ENCODE results near the gene GCSAM.

Gene GCSAM, protein sequence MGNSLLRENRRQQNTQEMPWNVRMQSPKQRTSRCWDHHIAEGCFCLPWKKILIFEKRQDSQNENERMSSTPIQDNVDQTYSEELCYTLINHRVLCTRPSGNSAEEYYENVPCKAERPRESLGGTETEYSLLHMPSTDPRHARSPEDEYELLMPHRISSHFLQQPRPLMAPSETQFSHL

DNA sequence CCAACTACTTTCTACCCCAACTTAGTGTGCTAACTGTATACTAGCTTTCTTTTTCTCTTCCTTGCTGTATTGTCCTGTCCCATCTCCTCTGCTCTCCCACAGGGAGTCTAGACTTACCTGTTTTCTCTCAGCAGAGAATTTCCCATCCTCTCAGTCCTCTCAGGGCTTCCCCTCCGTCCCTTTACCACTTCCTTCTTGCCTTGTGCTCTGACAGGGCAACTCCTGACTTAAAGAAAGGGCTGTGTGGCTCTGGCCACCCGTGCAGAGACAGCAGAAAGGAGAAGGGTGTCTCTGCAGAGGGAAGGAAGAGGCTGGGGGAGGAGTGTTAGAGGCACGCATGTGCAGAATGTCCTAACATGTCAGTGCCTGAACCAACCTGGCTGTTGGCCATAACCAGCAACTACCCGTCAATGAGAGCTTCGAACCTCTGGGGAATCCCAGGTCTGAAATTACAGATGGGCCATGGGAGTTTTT is at the start of gene GCSAM:
TSS of gene GCSAM (minus strand) at position 274 of the 474 bp plus-strand sequence. CDS start at position 146, 128 bp downstream.
- no peak within 1 kb of the TSS for H3K4me3 ChIP-seq (ENCODE audit: low read depth, low read length)

DNA sequence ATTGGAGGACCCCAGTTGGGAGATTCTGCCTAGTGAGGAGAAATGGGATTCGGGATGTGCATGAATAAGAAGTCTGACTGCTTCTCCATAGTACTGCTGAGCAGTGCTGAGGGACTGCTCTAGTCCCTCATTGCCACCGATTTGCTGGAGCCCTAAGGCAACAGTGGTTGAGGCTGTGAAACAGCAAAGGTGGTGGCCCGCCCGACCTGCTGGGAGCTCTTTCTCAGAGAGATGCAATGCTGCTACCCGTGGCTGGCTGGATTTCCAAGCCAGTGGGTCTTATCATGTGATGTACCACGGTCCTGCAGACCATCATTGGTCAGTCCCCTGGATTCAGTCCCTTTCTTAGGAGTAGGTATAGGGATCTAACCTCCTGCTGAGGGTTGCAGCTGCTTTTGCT is 42.6 kb upstream of the GCSAM start:
- no peak overlapping the region for H3K4me3 ChIP-seq (ENCODE audit: low read depth, low read length)

DNA sequence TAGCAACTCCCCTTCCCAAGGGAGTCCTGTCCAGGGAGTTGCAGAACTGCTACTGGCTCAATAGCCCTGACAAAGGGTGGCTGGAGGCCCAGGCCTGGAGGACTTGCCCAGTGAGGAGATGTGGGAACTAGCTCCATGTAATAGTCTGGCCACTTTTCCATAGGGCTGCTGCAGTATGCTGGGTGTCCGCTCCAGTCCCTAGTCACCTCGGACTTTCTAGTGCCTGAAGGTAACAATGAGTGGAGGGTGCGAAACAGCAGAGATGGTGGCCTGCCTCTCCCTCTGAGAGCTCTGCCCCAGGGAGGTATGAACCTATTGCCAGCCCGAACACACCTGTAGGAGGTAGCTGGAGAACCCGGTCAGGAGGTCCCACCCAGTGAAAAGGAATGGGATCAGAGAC is 42.0 kb upstream of the GCSAM start:
- no peak overlapping the region for H3K4me3 ChIP-seq (ENCODE audit: low read depth, low read length)

DNA sequence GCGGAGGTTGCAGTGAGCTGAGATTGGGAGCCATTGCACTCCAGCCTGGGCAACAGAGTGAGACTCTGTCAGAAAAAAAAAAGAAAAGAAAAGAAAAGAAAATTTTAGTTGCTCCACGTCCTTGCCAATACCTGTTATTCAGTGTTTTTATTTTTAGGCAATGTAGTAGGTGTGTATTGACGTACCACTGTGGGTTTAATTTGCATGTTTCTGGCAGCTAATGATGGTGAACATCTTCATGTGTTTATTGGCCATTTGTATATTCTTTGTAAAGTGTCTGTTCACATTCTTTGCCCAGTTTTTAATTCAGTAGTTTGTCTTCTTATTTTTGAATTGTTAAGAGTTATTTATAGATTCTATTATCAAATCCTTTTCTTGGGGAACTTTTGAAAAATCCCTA is 38.1 kb upstream of the GCSAM start:
- H3K4me3 ChIP-seq (ENCODE audit: low read depth, low read length): no peak overlapping the region

DNA sequence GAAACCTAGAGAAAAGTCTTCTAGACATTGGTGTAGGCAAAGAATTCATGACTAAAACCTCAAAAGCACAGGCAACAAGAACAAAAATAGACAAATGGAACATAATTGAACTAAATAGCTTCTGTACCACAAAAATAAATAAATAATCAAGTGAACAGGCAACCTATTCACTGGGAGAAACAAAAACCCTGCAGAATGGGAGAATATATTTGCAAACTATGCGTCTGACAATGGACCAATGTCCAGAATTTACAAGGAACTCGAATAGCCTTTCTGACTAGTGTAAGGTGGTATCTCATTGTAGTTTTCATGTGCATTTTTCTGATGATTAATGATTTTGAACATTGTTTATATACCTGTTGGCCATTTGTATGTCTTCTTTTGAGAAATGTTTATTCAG is 37.0 kb upstream of the GCSAM start:
- no peak overlapping the region for H3K4me3 ChIP-seq (ENCODE audit: low read depth, low read length)

DNA sequence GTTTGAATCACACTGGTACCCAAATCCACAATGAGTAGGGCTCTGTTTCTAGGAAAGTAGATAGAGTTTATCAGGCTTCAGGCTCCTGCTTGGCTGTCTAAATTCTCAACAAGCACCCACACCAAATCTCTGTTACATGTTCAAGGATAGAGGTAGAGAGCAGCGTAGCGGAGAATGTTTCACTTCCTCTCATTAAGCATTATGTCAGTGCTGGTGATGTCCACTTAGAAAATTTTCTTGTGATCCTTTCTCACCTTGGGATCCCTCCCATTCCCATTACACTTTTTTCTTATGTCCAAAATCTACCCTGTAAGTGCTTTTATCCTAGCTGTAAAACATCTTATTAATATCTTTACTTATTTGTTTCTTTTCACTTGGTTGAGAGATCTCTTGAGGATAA is 34.7 kb upstream of the GCSAM start:
- H3K4me3 ChIP-seq (ENCODE audit: low read depth, low read length): no peak overlapping the region

DNA sequence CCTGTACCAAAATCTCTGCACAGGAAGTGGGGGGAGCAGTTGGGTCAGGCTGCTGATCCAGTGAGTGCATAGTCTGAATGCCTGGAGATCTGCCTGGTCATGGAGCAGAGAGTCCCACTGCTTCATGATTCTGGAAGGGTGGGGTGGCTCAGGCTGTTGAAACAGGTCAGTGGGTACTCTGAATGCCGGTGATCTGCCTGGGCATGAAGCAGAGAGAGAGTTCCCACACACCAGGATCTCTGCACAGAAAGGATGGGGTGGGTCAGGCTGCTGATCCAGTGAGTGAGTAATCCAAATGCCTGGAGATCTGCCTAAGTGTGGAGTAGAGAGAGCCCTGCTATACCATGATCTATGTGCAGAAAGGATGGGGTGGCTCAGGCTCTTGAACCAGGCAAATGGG is 16.1 kb upstream of the GCSAM start:
- no peak overlapping the region for H3K4me3 ChIP-seq (ENCODE audit: low read depth, low read length)

DNA sequence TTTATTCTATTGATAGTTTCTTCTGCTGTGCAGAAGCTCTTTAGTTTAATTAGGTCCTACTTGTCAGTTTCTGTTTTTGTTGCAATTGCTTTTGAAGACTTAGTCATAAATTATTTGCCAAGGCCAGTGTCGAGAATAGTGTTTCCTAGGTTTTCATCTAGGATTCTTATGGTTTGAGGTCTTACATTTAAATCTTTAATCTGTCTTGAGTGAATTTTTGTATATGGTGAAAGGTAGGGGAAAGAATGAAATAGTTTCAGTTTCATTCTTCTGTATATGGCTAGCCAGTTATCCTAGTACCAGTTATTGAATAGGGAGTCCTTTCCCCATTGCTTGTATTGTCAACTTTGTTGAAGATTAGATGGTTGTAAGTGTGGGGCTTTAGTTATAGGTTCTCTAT is 10.6 kb upstream of the GCSAM start:
- no peak overlapping the region for H3K4me3 ChIP-seq (ENCODE audit: low read depth, low read length)

DNA sequence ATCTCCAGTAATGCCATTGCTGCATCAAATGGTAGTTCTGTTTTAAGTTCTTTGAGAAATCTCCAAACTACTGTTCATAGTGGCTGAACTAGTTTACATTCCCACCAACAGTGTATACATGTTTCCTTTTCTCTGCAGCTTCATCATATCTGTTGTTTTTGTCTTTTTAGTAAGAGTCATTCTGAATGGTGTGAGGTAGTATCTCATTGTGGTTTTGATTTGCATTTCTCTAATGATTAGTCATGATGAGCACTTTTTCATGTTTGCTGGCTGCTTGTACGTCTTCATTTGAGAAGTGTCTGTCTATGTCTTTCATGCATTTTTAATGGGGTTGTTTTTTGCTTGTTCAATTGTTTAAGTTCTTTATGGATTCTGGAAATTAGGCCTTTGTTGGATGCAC is 10.2 kb upstream of the GCSAM start:
- H3K4me3 ChIP-seq (ENCODE audit: low read depth, low read length): no peak overlapping the region

DNA sequence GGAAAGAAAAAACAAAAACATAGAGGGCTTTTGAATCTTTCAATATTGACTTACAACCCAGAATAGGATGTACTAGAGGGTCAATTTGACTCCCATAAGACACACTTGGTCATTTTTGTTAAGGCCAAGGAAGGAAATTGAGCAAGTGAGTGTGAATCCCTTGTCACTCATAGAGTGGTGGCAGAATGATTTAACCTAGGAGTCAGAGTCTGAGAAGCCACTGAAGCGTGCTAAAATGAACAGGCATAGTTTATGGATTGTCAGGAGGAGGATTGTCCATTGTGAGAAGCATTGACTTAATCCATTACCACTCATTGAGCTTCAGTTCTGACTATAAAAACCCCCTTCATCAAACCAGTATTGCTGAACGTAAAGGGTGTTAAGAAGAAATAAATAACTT is 8.2 kb upstream of the GCSAM start:
- H3K4me3 ChIP-seq (ENCODE audit: low read depth, low read length): no peak overlapping the region

DNA sequence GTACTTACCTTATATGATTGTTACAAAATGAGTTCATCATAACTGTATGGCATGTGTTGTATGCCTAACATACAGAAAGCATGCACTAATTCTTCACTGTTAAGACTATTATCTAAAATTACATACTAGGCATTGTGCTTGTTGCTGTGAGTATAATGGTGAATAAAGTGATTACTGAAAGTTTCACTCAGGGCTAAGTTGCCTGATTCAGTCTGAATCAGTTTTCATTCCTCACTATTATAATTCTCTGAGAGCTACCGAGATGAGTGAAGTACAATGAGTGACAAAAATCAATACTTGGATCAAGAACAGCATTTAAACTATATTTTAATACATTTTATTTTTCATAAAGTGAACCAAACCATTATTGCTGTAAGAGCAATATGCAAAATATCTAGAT is 7.5 kb upstream of the GCSAM start:
- H3K4me3 ChIP-seq (ENCODE audit: low read depth, low read length): no peak overlapping the region

DNA sequence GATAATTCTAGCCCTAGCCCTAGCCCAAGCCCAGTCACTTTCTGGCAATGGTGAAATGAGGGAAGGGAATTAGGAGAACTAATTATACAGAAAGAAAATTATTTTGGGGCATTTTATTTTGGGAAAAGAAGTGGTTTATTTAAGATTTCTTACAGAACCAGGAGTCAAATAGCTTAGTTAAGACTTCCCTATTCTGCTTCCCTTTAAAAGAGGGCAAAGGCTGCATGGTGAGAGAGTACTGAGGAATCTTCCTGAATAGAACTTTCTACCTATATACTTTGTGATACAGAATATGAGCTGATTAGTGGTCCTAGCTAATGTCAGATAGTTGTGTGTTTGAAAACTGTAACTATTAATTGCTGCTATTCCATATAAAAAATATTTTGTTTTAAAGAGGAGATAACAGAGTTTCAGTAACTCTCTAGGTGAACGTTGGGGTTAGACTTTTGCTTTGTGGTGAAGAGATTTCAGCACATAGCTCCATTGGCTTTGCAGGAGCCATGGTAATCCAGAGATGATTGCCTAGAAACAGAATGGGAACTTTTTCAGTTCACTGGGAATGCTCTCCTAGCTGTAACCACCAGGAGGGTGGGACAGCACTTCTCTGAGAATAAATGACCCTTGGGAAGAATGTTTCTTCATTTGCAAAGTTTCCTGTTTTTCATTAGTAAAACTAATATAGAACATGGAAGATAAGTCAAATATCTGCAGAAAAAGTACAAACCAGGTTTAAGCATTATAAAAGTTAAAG is 5.3 kb upstream of the GCSAM start:
- no peak overlapping the region for H3K4me3 ChIP-seq (ENCODE audit: low read depth, low read length)

DNA sequence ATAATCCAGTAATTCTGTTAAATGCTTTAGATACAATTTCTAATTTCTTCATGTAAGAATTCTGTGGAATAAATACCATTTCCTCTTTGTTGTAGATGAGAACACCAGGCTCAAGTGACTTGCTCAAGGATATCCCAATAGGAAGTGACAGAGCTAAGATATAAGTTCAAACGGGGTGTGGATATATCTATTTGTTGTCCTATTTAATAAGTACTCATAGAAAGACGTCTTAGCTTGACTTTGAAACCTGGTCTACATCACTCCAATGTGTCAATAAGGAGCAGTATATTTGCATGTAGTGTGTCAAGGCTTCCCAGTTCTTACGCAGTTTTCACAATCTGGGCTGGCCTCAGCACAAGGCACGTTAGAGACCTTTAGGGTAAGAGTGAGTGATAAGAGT is 4.7 kb upstream of the GCSAM start:
- no peak overlapping the region for H3K4me3 ChIP-seq (ENCODE audit: low read depth, low read length)

DNA sequence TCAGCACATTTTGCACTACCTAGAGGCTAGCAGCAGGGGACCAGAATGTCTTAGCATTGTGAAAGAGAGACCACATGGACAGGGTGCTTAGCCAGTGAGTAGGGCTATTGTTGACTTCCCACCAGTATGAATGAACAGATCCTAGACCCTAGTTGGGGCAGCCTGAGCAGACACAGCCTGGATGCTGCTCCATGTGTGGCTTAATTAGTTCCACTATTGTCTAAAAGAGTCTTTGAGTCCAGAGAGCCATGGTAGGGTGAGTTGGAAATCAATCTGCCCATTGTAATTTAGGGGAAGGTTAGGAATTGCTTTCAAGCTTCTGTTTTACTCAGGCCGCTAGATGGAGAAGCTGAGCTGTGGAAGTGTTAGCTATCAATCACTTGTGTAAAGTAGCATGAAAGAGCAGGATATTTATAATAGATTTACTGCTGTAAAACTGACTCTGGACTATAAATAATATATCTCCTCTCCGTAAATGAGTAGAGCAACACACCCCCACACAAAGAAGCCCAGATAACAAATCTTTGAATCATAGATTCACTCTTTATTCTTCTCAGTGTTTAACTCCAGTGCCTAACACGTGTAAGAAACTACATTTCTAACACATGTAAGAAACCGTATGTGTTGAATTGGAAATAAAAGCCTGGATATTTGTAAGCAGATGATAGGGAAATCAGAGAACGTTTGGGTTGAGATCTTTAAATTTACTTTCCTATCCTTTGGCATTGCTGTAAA is 4.1 kb upstream of the GCSAM start:
- H3K4me3 ChIP-seq (ENCODE audit: low read depth, low read length): no peak overlapping the region

DNA sequence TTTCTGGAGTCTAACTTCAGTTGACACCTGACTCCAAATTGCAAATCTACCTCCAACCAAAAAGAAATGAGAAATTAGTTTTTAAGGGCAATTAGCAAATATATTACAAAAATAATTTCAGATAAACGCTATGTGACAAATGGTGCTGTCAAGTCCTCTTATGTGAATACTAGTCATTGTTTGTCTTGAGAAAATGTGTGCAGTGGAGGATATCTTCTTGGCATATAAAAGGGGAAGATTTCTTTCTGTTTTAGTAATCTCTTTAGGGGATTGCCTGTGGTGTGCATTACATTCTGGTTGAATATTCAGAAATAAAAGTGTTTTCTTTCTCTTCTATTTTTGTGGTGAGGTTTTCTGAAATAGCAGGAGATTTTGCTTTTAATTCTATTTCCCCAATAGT is 3.0 kb upstream of the GCSAM start:
- H3K4me3 ChIP-seq (ENCODE audit: low read depth, low read length): no peak overlapping the region

DNA sequence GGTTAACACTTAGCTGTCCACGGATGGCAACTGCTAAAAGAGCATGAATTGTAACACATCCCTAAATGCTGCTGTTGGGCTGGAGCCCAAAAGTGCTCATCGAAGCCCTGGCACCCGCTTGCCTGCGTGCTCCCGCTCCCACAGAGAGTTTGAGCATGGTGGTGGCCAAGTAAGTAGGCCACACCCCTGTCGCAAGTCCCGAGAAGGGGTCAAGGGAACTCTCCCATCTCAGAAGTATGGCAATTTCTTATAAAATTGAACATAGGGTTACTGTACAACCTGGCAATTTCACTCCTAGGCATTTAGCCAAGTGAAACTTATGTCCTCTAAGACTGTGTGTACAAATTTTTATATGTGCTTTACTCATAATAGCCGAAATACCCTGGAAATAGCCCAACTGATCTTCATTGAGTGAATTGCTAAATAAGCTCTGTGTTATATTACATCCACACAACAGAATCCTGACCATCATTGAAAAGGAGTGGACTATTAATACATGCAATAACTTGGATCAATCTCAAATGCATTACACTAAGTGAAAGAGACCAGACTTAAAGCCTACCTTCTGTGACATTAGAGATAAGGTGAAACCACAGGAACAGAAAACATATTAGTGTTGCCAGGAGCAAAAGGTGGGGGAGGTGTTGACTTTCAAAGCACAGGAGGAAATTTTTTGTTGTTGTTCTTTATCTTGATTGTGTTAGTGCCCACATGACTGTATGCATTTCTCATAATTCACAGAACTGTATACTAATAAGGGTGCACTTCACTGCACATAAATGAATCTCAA is 1.5 kb upstream of the GCSAM start:
- no peak overlapping the region for H3K4me3 ChIP-seq (ENCODE audit: low read depth, low read length)

DNA sequence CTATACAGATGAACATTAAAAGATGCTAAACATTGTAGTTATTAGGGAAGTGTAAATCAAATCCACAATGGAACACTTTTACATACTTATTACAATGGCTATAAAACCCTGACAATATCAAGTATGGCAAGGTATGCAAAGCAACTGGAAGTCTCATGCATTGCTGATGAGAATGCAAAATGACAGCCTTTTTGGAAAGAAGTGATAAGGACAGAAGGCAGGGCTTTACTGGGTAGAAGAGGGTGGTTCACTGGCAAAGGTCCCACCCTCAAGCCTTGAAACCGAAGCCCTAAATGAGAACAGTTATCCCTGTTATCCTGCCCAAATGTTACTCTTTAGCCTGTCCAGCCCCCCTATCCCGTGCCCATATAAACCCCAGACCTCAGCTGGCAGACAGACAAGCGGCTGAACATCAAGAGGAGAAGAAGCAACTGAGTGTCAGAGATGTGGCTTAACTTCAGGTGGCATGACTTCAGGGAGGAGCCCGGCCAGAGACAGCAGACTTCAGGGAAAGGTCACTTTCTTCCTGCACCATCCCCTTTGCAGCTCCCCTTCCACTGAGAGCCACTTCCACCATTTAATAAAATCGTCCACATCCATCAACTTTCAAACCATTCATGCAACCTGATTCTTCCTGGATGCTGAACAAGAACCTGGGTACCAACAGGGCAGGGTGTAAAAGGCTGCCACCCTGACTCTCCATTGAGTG is 732 bp upstream of the GCSAM start:
- H3K4me3 ChIP-seq (ENCODE audit: low read depth, low read length): no peak overlapping the region

DNA sequence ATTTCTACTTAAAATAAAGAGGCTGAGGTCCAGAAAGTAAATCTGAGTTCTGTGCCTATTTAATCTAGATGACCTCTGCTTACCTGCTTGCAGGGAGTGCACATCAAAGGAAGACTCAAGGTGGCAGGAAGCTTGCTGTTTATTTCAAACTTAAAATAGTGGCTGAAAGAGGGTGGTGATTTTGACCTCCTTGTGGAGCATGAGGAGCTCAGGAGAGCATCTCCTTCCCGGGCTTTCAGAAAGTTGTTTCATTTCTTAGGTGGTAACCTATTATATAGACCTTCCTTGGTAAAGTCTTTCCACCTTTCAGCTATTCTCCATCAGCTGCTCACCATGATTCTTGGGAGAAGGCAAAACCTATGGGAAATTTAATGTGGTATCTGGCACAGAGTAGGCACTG is 494 bp downstream of the GCSAM start:
- no peak overlapping the region for H3K4me3 ChIP-seq (ENCODE audit: low read depth, low read length)

DNA sequence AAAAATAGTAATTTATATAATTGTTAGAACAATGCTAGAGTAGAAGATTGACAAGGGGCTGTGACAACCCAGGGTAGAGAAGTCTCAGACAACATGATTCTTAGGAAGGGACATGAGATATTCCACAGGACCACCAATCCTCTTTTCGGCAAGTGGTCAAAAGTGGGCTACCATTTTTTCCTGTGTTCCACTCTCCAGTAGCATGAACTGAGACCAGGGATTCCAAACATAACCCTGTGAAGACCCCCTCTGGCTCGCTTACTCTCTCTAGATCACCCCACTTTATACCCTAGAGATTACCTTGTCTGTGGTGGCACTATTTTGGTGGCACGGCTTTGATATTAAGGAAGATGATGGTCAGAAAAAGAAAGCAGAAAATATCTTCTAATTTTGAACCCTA is 960 bp downstream of the GCSAM start:
- H3K4me3 ChIP-seq (ENCODE audit: low read depth, low read length): no peak overlapping the region

DNA sequence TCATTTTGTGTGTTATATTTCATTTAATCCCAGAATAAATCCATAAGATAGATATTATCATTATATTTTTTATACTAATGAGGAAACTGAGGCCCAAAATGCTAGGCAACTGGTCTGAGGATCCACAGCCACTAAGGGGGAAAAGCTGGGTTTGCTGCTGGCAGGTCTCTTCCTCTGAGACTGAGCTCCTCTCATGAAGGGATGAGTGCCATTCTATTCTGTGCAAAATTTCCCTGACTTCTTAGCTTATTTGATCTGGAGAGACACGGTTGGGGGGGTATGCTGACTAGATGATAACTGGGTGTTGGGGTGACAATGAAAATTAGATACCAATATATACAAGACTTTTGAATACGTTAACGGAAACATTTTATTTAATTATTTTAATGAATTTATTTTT is 1.9 kb downstream of the GCSAM start:
- no peak overlapping the region for H3K4me3 ChIP-seq (ENCODE audit: low read depth, low read length)

DNA sequence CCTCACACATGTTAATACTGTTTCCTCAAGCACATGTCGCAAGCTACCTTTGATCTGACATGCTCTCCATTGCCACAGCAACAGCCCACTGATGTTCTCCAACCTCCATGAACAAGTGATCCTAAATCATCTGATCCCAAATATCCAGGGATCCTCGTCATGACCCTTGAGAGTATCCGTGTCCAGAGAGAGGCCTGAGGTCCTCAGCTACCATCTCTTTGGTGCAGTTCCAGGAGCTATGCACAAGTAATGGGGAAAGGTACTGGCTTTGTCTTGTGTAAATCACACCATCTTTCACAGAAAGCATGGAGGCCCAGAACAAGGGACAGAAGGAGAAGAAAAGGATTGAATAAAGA is 2.4 kb downstream of the GCSAM start:
- no peak overlapping the region for H3K4me3 ChIP-seq (ENCODE audit: low read depth, low read length)

Data from iPS-11a (cell line).